ENCODE data around the gene RELA. TPM values are rescaled to one million over a fixed set of nuclear protein-coding genes. Genes with fewer than 3 reads are reported as not detected.
"Not testable (repeated sequence)": the region's sequence is repeated elsewhere in the genome, so short reads cannot be mapped to it uniquely, and the experiment has no call there.

The RELA gene
- total RNA-seq, 4 donors from 2014 or later: 29.4 to 49.4 (median 47.5) TPM

GRCh38 chr11:65672180-65672860, 9.6 kb upstream of the RELA start:
- TF ChIP-seq POLR2A (IDR thresholded peaks at IDR 0.05) (no peak), CTCF (IDR thresholded peaks at IDR 0.05) (no peak)
- Histone ChIP-seq H3K27me3 (no peaks in the 10 kb centered on the region), H3K4me1 (no peaks in the 10 kb centered on the region), H3K4me3 (no peak overlapping the region), H3K36me3 (no peaks in the 10 kb centered on the region), H3K27ac (no peak overlapping the region), H3K9me3 (no peaks in the 10 kb centered on the region)
- no peak for DNase-seq
- intact Hi-C loops (cut with DNase I): no loop called here

GRCh38 chr11:65663639-65664200, 1.0 kb upstream of the RELA start:
- WGBS, 2 donors: 0 to 1% methylated on average over 5 to 9 of the region's 15 CpGs
- H3K27ac ChIP-seq: peak overlapping the region; percentile 96 to 99 (median 97)
- H3K27me3 ChIP-seq: no peaks in the 10 kb centered on the region
- intact Hi-C loops (cut with DNase I): no loop called here
- no peaks in the 10 kb centered on the region for H3K9me3 ChIP-seq
- DNase-seq: no peak
- H3K36me3 ChIP-seq: peaks cover 18 to 30% (median 19%) of the 10 kb centered on the region in 3 donors
- peaks cover 26 to 50% (median 30%) of the 10 kb centered on the region in 3 donors for H3K4me1 ChIP-seq
- TF ChIP-seq CTCF (IDR thresholded peaks at IDR 0.05) (no peak), POLR2A (IDR thresholded peaks at IDR 0.05) (no peak)
- H3K4me3 ChIP-seq: peak overlapping the region; percentile 65 to 92 (median 85)

- DNase-seq: no peak
- Histone ChIP-seq H3K36me3 (peaks cover 31 to 44% (median 33%) of the 10 kb centered on the region in 3 donors), H3K27ac (peak overlapping the region; percentile 96 to 99 (median 97)), H3K4me1 (peaks cover 26 to 50% (median 30%) of the 10 kb centered on the region in 3 donors), H3K27me3 (no peaks in the 10 kb centered on the region), H3K9me3 (no peaks in the 10 kb centered on the region), H3K4me3 (peak overlapping the region; percentile 65 to 92 (median 85))
- 0% methylated on average over 3 to 6 of the region's 29 CpGs for whole genome bisulfite sequencing, 2 donors
- TF ChIP-seq CTCF (IDR thresholded peaks at IDR 0.05): no peak
- no peak for TF ChIP-seq POLR2A (IDR thresholded peaks at IDR 0.05)
- intact Hi-C loops (cut with DNase I): no loop called here
Observed at GRCh38 chr11:65662247-65662798, 393 bp downstream of the RELA start.

- H3K27ac ChIP-seq: peak overlapping the region; percentile 96 to 99 (median 97)
- DNase-seq: no peak
- H3K27me3 ChIP-seq: no peaks in the 10 kb centered on the region
- no peaks in the 10 kb centered on the region for H3K9me3 ChIP-seq
- WGBS, 2 donors: 87 to 88% methylated on average over 2 to 5 of the region's 25 CpGs
- H3K4me3 ChIP-seq: peak overlapping the region; percentile 65 to 92 (median 85)
- H3K4me1 ChIP-seq: peaks cover 26 to 50% (median 30%) of the 10 kb centered on the region in 3 donors
- intact Hi-C loops (cut with DNase I): no loop called here
- TF ChIP-seq POLR2A (IDR thresholded peaks at IDR 0.05) (no peak), CTCF (IDR thresholded peaks at IDR 0.05) (no peak)
- peaks cover 37 to 50% (median 39%) of the 10 kb centered on the region in 3 donors for H3K36me3 ChIP-seq
Observed at GRCh38 chr11:65661599-65662246, 993 bp downstream of the RELA start.

- WGBS, 2 donors: 92 to 95% methylated on average over 7 to 8 of the region's 9 CpGs
- intact Hi-C loops (cut with DNase I); H3K27me3 ChIP-seq; H3K4me3 ChIP-seq; H3K9me3 ChIP-seq; DNase-seq: not testable (repeated sequence)
- peaks cover 26 to 50% (median 30%) of the 10 kb centered on the region in 3 donors for H3K4me1 ChIP-seq
- peaks cover 45 to 58% (median 46%) of the 10 kb centered on the region in 3 donors for H3K36me3 ChIP-seq
- peak overlapping the region in 1 of 4 donors; percentile 97 for H3K27ac ChIP-seq
Observed at GRCh38 chr11:65660908-65661307, 1.8 kb downstream of the RELA start.

Measured in esophagus squamous epithelium (tissue), 5 donors.